CD4-positive, CD25-positive, alpha-beta regulatory T cell (primary cell): ENCODE measurements around the gene PDE4B. TPM values are rescaled to one million over a fixed set of nuclear protein-coding genes. Genes with fewer than 3 reads are reported as not detected.
"Not testable (repeated sequence)": the region's sequence is repeated elsewhere in the genome, so short reads cannot be mapped to it uniquely, and the experiment has no call there.

Experiments used
- ATAC-seq, 2 donors: fragments of 150-1000 bp; cut with Tn5 transposase; one replicate each; pipeline ENCODE4 v1.10.0; 2021; ENCODE audit warnings: low read depth in 2 of 2, moderate number of reproducible peaks in 2 of 2, moderate library complexity in 1 of 2
- DNase-seq, 3 donors: peaks; one replicate each; pipeline versions ENCODE4 v3.0.0 to v3.0.0-alpha.2; 2012 to 2022; ENCODE audit warnings: mixed read lengths in 1 of 3
- H3K27ac ChIP-seq: one replicate; pipeline ENCODE4 v1.7.0; 2013; ENCODE audit warnings: mild to moderate bottlenecking, low read length; ENCODE audit not compliant: insufficient read depth, poor library complexity, severe bottlenecking
- H3K27me3 ChIP-seq: one replicate; pipeline ENCODE4 v1.7.0; 2013; ENCODE audit warnings: low read length; ENCODE audit not compliant: control insufficient read depth, insufficient read depth
- H3K36me3 ChIP-seq: one replicate; pipeline ENCODE4 v1.7.0; 2013; ENCODE audit warnings: mild to moderate bottlenecking, low read length, moderate library complexity; ENCODE audit not compliant: control insufficient read depth, insufficient read depth
- H3K4me1 ChIP-seq: 2 replicates; pipeline ENCODE4 v1.7.0; 2013; ENCODE audit warnings: mild to moderate bottlenecking, low read length; ENCODE audit not compliant: insufficient read depth, control insufficient read depth, poor library complexity, severe bottlenecking
- H3K4me3 ChIP-seq: one replicate; pipeline ENCODE4 v1.7.0; 2013; ENCODE audit warnings: low read depth, mild to moderate bottlenecking, low read length, moderate library complexity
- H3K9me3 ChIP-seq, 2 experiments: 1 replicate in 1 of 2; 2 replicates in 1 of 2; pipeline ENCODE4 v1.7.0; 2013; ENCODE audit warnings: low read length in 2 of 2, mild to moderate bottlenecking in 1 of 2, moderate library complexity in 1 of 2; ENCODE audit not compliant: control insufficient read depth in 2 of 2
- H3K27ac Mint-ChIP-seq, 3 donors: one replicate each; pipeline ENCODE4 v1.8.0; 2020 to 2022; ENCODE audit warnings: mild to moderate bottlenecking in 3 of 3, mixed read lengths in 3 of 3, moderate library complexity in 2 of 3
- H3K27me3 Mint-ChIP-seq: one replicate; pipeline ENCODE4 v1.8.0; 2022; ENCODE audit warnings: mild to moderate bottlenecking, mixed read lengths
- H3K36me3 Mint-ChIP-seq: one replicate; pipeline ENCODE4 v1.8.0; 2020; ENCODE audit warnings: mixed read lengths
- H3K4me1 Mint-ChIP-seq, 4 donors: one replicate each; pipeline ENCODE4 v1.8.0; 2020 to 2022; ENCODE audit warnings: mixed read lengths in 4 of 4, mild to moderate bottlenecking in 1 of 4
- H3K4me3 Mint-ChIP-seq, 4 donors: one replicate each; pipeline ENCODE4 v1.8.0; 2020 to 2022; ENCODE audit warnings: mild to moderate bottlenecking in 4 of 4, mixed read lengths in 4 of 4, moderate library complexity in 3 of 4
- H3K9me3 Mint-ChIP-seq, 7 donors: one replicate each; pipeline ENCODE4 v1.8.0; 2020 to 2022; ENCODE audit warnings: mixed read lengths in 7 of 7, mild to moderate bottlenecking in 3 of 7, moderate library complexity in 2 of 7
- polyA plus RNA-seq, 4 donors: library from polyadenylated mRNA; unstranded; fragments of 300-500 nt; fragmentation: Illumina TruSeq; gene quantifications; one replicate each; pipeline ENCODE4 v1.2.3, GENCODE V29; 2021
- total RNA-seq: library from RNA; stranded (reverse); gene quantifications from one replicate; pipeline ENCODE4 v1.2.3, GENCODE V29; 2022

Gene PDE4B
- total and polyA plus RNA-seq, 5 donors from 2014 or later, result 63.9 to 200 (median 75.4) TPM

- Mint-ChIP-seq H3K9me3 (peaks cover 0 to 16% (median 3%) of the 10 kb centered on the region in 7 donors), H3K4me3 (no peak overlapping the region), H3K27ac (no peak overlapping the region), H3K27me3 (peaks cover 6% of the 10 kb centered on the region), H3K36me3 (no peaks in the 10 kb centered on the region), H3K4me1 (no peaks in the 10 kb centered on the region)
- DNase-seq (no peak), ATAC-seq (no peak)
- no peak overlapping the region for H3K27ac ChIP-seq
- no peak overlapping the region for H3K4me3 ChIP-seq
- no peaks in the 10 kb centered on the region for H3K4me1 ChIP-seq
- H3K9me3 ChIP-seq, result peaks cover 0 to 3% of the 10 kb centered on the region in 2 experiments
- H3K36me3 ChIP-seq, result no peaks in the 10 kb centered on the region
- no peaks in the 10 kb centered on the region for H3K27me3 ChIP-seq
Measured at GRCh38 chr1:65846866-65847265, 54.2 kb downstream of the PDE4B start.

- H3K9me3 ChIP-seq, result peaks cover 0 to 3% of the 10 kb centered on the region in 2 experiments
- no peak overlapping the region for H3K27ac ChIP-seq
- no peaks in the 10 kb centered on the region for H3K36me3 Mint-ChIP-seq
- ATAC-seq, result no peak
- no peaks in the 10 kb centered on the region for H3K4me1 Mint-ChIP-seq
- H3K36me3 ChIP-seq, result no peaks in the 10 kb centered on the region
- no peak overlapping the region for H3K4me3 ChIP-seq
- no peak for DNase-seq
- no peaks in the 10 kb centered on the region for H3K27me3 ChIP-seq
- no peak overlapping the region for H3K4me3 Mint-ChIP-seq
- H3K27me3 Mint-ChIP-seq, result peaks cover 6% of the 10 kb centered on the region
- H3K4me1 ChIP-seq, result no peaks in the 10 kb centered on the region
- peaks cover 0 to 21% (median 4%) of the 10 kb centered on the region in 7 donors for H3K9me3 Mint-ChIP-seq
- no peak overlapping the region for H3K27ac Mint-ChIP-seq
Measured at GRCh38 chr1:65850281-65850680, 57.6 kb downstream of the PDE4B start.

- ATAC-seq, H3K36me3 ChIP-seq, DNase-seq, H3K27me3 ChIP-seq, H3K27me3 Mint-ChIP-seq, H3K4me3 Mint-ChIP-seq, H3K4me1 Mint-ChIP-seq, H3K36me3 Mint-ChIP-seq, H3K27ac Mint-ChIP-seq, H3K9me3 ChIP-seq, H3K4me3 ChIP-seq, H3K4me1 ChIP-seq, H3K27ac ChIP-seq: not testable (repeated sequence)
- H3K9me3 Mint-ChIP-seq, result peaks cover 0 to 19% (median 9%) of the 10 kb centered on the region in 7 donors
Measured at GRCh38 chr1:65856591-65856990, 63.9 kb downstream of the PDE4B start.

- Histone ChIP-seq H3K27me3 (no peaks in the 10 kb centered on the region), H3K36me3 (no peaks in the 10 kb centered on the region), H3K27ac (no peak overlapping the region), H3K4me1 (no peaks in the 10 kb centered on the region), H3K4me3 (no peak overlapping the region), H3K9me3 (no peaks in the 10 kb centered on the region)
- no peak for ATAC-seq
- Mint-ChIP-seq H3K27ac (no peak overlapping the region), H3K36me3 (no peaks in the 10 kb centered on the region), H3K4me1 (no peaks in the 10 kb centered on the region), H3K4me3 (no peak overlapping the region), H3K27me3 (peaks cover 10% of the 10 kb centered on the region), H3K9me3 (peaks cover 0 to 9% (median 4%) of the 10 kb centered on the region in 7 donors)
- peak in 1 of 3 donors; percentile 4 for DNase-seq
Measured at GRCh38 chr1:65866439-65866838, 73.7 kb downstream of the PDE4B start.

- Histone ChIP-seq H3K9me3 (no peaks in the 10 kb centered on the region), H3K4me1 (no peaks in the 10 kb centered on the region), H3K27ac (no peak overlapping the region), H3K36me3 (no peaks in the 10 kb centered on the region), H3K27me3 (no peaks in the 10 kb centered on the region), H3K4me3 (no peak overlapping the region)
- ATAC-seq, result no peak
- DNase-seq, result no peak
- peaks cover 12% of the 10 kb centered on the region for H3K27me3 Mint-ChIP-seq
- peaks cover 0 to 7% (median 2%) of the 10 kb centered on the region in 7 donors for H3K9me3 Mint-ChIP-seq
- no peaks in the 10 kb centered on the region for H3K4me1 Mint-ChIP-seq
- no peak overlapping the region for H3K27ac Mint-ChIP-seq
- no peak overlapping the region for H3K4me3 Mint-ChIP-seq
- no peaks in the 10 kb centered on the region for H3K36me3 Mint-ChIP-seq
Measured at GRCh38 chr1:65872301-65872700, 79.6 kb downstream of the PDE4B start.

GRCh38 chr1:65878342-65878741 lies 85.6 kb downstream of the PDE4B start:
- not testable (repeated sequence) for H3K36me3 Mint-ChIP-seq, H3K27me3 ChIP-seq, H3K4me1 Mint-ChIP-seq, H3K27ac ChIP-seq, DNase-seq, H3K4me3 ChIP-seq, H3K36me3 ChIP-seq, ATAC-seq, H3K9me3 ChIP-seq, H3K4me1 ChIP-seq, H3K27me3 Mint-ChIP-seq, H3K27ac Mint-ChIP-seq, H3K4me3 Mint-ChIP-seq
- H3K9me3 Mint-ChIP-seq, result peaks cover 0 to 11% (median 3%) of the 10 kb centered on the region in 7 donors

- Mint-ChIP-seq H3K27me3 (no peaks in the 10 kb centered on the region), H3K4me1 (no peaks in the 10 kb centered on the region), H3K27ac (no peak overlapping the region), H3K36me3 (no peaks in the 10 kb centered on the region), H3K9me3 (peaks cover 0 to 11% (median 3%) of the 10 kb centered on the region in 7 donors), H3K4me3 (no peak overlapping the region)
- Histone ChIP-seq H3K4me3 (no peak overlapping the region), H3K4me1 (no peaks in the 10 kb centered on the region), H3K36me3 (no peaks in the 10 kb centered on the region), H3K27me3 (no peaks in the 10 kb centered on the region), H3K27ac (no peak overlapping the region), H3K9me3 (no peaks in the 10 kb centered on the region)
- DNase-seq (no peak), ATAC-seq (no peak)
Measured at GRCh38 chr1:65880611-65881010, 87.9 kb downstream of the PDE4B start.

GRCh38 chr1:65881067-65881594 lies 88.4 kb downstream of the PDE4B start:
- DNase-seq, result no peak
- no peaks in the 10 kb centered on the region for H3K36me3 ChIP-seq
- H3K36me3 Mint-ChIP-seq, result no peaks in the 10 kb centered on the region
- H3K27me3 ChIP-seq, result no peaks in the 10 kb centered on the region
- ATAC-seq, result no peak
- H3K9me3 Mint-ChIP-seq, result peaks cover 0 to 11% (median 2%) of the 10 kb centered on the region in 7 donors
- H3K4me3 Mint-ChIP-seq, result no peak overlapping the region
- no peak overlapping the region for H3K4me3 ChIP-seq
- H3K4me1 ChIP-seq, result no peaks in the 10 kb centered on the region
- H3K9me3 ChIP-seq, result no peaks in the 10 kb centered on the region
- H3K27ac Mint-ChIP-seq, result no peak overlapping the region
- H3K27me3 Mint-ChIP-seq, result no peaks in the 10 kb centered on the region
- no peaks in the 10 kb centered on the region for H3K4me1 Mint-ChIP-seq
- no peak overlapping the region for H3K27ac ChIP-seq
